ENCODE data around the gene BRWD1.
"Not testable (repeated sequence)": the region's sequence is repeated elsewhere in the genome, so short reads cannot be mapped to it uniquely, and the experiment has no call there.

The BRWD1 gene

DNA sequence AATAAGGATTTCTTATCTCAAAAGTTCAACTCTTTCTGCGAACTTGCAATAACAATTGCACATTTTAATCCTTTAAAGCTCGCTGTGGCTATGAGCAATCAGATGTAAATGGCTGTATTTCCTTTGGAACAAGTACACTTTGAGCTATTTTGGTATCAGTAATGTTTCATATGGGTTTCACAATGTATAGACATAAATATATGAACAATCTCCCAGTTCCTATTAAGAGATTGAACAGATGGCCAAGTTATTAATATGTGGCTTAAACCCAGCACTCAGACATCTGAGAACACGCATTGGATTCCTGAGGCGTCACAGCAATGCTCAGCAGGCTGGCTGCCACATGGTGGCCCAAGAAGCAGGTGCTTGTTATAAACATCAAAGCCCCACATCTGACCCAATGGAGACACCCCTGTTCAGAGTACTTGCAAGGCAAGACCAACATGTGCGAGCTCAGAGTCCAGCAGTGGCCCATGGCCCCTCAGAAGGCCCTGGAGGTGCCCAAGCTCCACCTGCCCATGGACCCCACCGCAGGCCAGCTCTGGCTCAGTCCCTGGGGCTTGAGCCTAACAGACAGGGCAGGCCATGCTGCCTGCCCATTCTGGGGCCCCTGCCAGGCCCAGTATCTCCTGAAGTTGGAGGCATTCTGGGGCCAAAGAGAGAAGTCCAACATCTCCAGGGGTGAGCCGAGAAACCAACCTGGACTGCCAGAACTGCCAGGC lies 153.9 kb downstream of the BRWD1 start:
- TF ChIP-seq, protein P1, sequence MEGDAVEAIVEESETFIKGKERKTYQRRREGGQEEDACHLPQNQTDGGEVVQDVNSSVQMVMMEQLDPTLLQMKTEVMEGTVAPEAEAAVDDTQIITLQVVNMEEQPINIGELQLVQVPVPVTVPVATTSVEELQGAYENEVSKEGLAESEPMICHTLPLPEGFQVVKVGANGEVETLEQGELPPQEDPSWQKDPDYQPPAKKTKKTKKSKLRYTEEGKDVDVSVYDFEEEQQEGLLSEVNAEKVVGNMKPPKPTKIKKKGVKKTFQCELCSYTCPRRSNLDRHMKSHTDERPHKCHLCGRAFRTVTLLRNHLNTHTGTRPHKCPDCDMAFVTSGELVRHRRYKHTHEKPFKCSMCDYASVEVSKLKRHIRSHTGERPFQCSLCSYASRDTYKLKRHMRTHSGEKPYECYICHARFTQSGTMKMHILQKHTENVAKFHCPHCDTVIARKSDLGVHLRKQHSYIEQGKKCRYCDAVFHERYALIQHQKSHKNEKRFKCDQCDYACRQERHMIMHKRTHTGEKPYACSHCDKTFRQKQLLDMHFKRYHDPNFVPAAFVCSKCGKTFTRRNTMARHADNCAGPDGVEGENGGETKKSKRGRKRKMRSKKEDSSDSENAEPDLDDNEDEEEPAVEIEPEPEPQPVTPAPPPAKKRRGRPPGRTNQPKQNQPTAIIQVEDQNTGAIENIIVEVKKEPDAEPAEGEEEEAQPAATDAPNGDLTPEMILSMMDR (IDR thresholded peaks at IDR 0.05): no peak
- Histone ChIP-seq H3K4me3 (no peak overlapping the region), H3K27ac (no peak overlapping the region)
- DNase-seq (ENCODE audit: low spot score): no peak

DNA sequence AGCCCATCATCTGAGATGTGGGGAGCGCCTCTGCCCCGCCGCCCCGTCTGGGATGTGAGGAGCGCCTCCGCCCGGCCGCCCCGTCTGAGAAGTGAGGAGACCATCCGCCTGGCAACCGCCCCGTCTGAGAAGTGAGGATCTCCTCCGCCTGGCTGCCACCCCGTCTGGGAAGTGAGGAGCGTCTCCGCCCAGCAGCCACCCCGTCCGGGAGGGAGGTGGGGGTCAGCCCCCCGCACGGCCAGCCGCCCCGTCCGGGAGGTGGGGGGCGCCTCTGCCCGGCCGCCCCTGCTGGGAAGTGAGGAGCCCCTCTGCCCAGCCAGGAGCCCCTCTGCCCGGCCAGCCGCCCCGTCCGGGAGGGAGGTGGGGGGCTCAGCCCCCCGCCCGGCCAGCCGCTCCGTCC lies 156.2 kb downstream of the BRWD1 start:
- DNase-seq (ENCODE audit: low spot score); H3K4me3 ChIP-seq; H3K27ac ChIP-seq: not testable (repeated sequence)

DNA sequence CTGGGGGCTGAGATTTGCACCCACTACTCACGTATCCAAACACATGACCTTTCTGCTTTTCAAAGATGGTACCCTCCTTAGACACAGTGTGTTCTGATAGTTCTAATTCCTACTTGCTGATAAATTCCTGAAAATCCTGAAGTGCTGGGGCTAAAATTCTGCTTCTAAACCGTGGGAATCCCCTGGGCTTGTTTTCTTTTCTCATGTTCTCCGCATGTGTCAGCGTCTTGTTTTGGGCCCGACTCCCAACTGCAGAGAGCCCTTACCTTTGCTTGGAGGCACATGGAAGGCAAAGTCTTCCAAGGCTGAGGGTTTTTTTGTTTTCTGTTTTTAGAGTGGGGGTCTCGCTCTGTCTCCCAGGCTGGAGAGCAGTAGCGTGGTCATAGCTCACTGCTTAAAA lies 157.4 kb downstream of the BRWD1 start:
- DNase-seq (ENCODE audit: low spot score): no peak
- TF ChIP-seq, protein P1 (IDR thresholded peaks at IDR 0.05): no peak
- no peak overlapping the region for H3K4me3 ChIP-seq
- H3K27ac ChIP-seq: peak overlapping the region in 1 of 2 donors; percentile 57

DNA sequence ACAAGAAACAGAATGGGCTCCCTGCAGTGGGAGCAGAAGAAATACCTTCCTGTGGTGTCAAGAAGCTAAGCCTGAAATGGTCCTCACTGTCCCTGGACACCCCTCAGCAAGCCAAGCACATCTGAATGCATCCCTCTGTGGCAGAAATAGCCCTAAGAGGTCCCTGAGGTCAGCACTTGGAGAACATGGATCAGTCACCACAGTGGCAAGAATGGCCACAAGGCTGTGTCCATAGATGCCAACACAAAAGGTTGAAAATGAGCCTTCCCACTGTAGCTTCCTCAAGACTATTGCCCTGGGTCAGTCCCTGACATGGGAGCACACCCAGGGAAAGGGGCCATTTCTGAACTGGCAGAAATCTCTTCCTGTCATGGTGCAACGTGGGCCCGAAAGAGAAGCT lies 157.9 kb downstream of the BRWD1 start:
- Histone ChIP-seq H3K27ac (peak overlapping the region in 1 of 2 donors; percentile 57), H3K4me3 (no peak overlapping the region)
- DNase-seq (ENCODE audit: low spot score): no peak
- TF ChIP-seq, protein P1 (IDR thresholded peaks at IDR 0.05): no peak

DNA sequence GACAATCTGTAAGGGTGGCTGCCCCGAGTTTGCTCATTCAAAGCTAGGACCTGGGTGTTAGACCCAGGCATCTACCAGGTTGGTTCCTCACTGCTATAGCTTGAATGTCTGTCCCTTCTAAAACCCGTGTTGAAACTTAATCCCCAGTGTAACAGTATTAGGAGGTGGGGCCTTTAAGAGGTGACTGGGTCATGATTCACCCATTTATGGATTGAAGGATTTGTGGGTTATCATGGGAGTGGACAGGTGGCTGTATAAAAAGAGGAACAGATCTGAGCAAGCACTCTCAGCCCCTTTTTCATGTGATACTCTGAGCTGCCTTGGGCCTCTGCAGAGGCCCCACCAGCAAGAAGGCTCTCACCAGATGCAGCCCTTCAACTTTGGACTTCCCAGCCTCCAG lies 159.6 kb downstream of the BRWD1 start:
- TF ChIP-seq, protein P1 (IDR thresholded peaks at IDR 0.05): no peak
- H3K4me3 ChIP-seq: no peak overlapping the region
- no peak for DNase-seq (ENCODE audit: low spot score)
- H3K27ac ChIP-seq: no peak overlapping the region

DNA sequence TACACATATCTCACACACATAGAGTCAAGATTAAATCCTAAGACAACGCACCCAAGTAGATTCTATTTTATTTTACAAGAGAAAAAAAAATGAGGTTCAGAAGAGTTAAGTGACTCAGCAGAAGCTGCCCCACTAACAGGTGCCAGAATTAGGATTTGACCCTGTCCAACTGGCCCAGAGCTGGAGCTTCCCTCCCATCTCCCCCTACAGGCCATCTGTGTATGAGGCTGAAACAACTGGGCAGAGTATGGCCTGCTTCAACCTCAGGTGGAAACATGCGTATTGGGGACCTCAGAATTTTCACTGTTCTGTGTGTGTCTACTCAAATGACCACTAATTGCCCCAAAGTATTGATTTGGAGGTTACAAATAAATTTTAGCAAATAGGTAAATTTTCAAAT lies 160.1 kb downstream of the BRWD1 start:
- TF ChIP-seq, protein P1 (IDR thresholded peaks at IDR 0.05): no peak
- Histone ChIP-seq H3K27ac (no peak overlapping the region), H3K4me3 (no peak overlapping the region)
- no peak for DNase-seq (ENCODE audit: low spot score)

DNA sequence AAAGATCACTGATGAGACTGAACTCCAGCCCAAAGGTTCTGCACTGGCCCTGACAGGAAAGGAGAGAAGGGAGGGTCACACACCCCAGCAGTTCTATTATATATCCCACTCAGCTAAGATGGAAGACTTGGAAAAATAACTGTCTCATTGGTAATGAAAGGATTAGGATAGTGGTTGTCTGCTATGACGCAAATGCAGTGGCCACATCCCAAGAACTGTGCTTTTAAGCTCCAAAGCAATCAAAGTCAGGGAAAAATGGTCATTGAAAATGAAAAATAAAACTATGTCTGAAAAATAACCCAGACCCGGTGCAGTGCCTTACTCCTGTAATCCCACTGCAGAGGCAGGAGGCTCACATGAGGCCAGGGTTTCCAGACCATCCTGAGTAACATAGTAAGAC lies 161.2 kb downstream of the BRWD1 start:
- Histone ChIP-seq H3K4me3 (no peak overlapping the region), H3K27ac (no peak overlapping the region)
- TF ChIP-seq, protein P1 (IDR thresholded peaks at IDR 0.05): no peak
- no peak for DNase-seq (ENCODE audit: low spot score)
